Esophagus (tissue), 2 donors: Measurements from ENCODE around the gene BIN2. TPM values are rescaled to one million over a fixed set of nuclear protein-coding genes. Genes with fewer than 3 reads are reported as not detected.
"Not testable (repeated sequence)": the region's sequence is repeated elsewhere in the genome, so short reads cannot be mapped to it uniquely, and the experiment has no call there.

ENCODE experiments used
- H3K27ac ChIP-seq, 2 donors: one replicate each; pipeline ENCODE4 v1.5.1; 2013; ENCODE audit warnings: low read depth in 2 of 2, mild to moderate bottlenecking in 2 of 2, inconsistent platforms in 1 of 2, low read length in 1 of 2, moderate library complexity in 1 of 2
- H3K27me3 ChIP-seq, 2 donors: one replicate each; pipeline ENCODE4 v1.6.1; 2013; ENCODE audit warnings: low read length in 2 of 2, control low read depth in 1 of 2, mild to moderate bottlenecking in 1 of 2; ENCODE audit not compliant: insufficient read depth in 2 of 2, control insufficient read depth in 1 of 2
- H3K36me3 ChIP-seq, 2 donors: one replicate each; pipeline ENCODE4 v1.6.1; 2013; ENCODE audit warnings: low read length in 1 of 2; ENCODE audit not compliant: control insufficient read depth in 2 of 2, insufficient read depth in 2 of 2
- H3K4me1 ChIP-seq, 2 donors: one replicate each; pipeline ENCODE4 v1.6.1; 2013; ENCODE audit warnings: low read length in 1 of 2; ENCODE audit not compliant: control insufficient read depth in 2 of 2, insufficient read depth in 2 of 2
- H3K4me3 ChIP-seq, 2 donors: one replicate each; pipeline ENCODE4 v1.5.1; 2013; ENCODE audit warnings: low read length in 2 of 2, mild to moderate bottlenecking in 2 of 2, low read depth in 1 of 2, moderate library complexity in 1 of 2
- H3K9me3 ChIP-seq, 2 donors: one replicate each; pipeline ENCODE4 v1.6.1; 2013; ENCODE audit warnings: mild to moderate bottlenecking in 2 of 2, low read depth in 1 of 2, low read length in 1 of 2, moderate library complexity in 1 of 2; ENCODE audit not compliant: control insufficient read depth in 2 of 2, insufficient read depth in 1 of 2
- WGBS, 2 donors: extraction: QIAGEN DNeasy Blood & Tissue Kit; methylation state at CpG; one replicate each; pipeline ENCODE4 v1.1.7; 2013; 5-methylcytosine and 5-hydroxymethylcytosine counted together
- polyA plus RNA-seq, 2 donors: library from polyadenylated mRNA; stranded (reverse); fragments of 200-250 nt; gene quantifications; one replicate each; pipeline ENCODE4 v1.2.3, GENCODE V29; 2013
- donor health status: healthy with polysubstance abuse.
- donor health status: Bipolar disorder and iron deficiency.

The BIN2 gene
- polyA plus RNA-seq, 2 donors: 1.7 to 2.4 TPM

DNA sequence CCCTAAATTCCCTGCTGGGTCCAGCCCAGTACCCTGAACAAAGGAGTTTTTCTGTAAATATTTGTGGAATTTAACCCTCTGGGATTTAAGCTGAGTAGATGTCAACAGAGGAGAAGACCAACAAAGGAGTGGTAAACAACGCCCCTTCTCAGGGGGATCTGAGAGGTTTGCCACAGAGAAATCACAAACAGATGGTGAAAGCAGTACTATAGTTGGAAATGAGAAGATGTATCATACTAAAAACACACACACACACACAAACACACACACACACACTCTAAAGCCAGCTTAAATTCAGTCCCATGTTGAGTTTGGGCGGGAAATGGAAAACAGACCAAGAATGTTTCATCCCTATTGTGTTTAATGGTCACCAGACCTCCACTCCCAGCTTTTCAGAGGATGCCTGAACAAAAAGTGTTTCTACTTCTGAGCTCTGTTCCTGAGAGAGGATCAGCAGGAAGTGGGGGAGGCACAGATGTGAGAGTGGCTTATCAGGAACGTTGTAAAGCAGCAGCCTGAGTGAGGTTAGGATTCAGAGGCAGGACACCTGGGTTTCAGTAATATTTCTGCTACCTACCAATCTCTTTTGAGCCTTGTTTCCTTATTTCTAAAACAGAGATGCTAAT, 3.2 kb downstream of the BIN2 start:
- peaks cover 2 to 14% of the 10 kb centered on the region in 2 donors for H3K4me1 ChIP-seq
- 38 to 44% methylated on average over 3 of the region's 3 CpGs for WGBS, 2 donors
- H3K9me3 ChIP-seq: peaks cover 0 to 2% of the 10 kb centered on the region in 2 donors
- no peaks in the 10 kb centered on the region for H3K27me3 ChIP-seq
- peak overlapping the region; percentile 57 to 82 for H3K27ac ChIP-seq
- H3K4me3 ChIP-seq: no peak overlapping the region
- no peaks in the 10 kb centered on the region for H3K36me3 ChIP-seq

DNA sequence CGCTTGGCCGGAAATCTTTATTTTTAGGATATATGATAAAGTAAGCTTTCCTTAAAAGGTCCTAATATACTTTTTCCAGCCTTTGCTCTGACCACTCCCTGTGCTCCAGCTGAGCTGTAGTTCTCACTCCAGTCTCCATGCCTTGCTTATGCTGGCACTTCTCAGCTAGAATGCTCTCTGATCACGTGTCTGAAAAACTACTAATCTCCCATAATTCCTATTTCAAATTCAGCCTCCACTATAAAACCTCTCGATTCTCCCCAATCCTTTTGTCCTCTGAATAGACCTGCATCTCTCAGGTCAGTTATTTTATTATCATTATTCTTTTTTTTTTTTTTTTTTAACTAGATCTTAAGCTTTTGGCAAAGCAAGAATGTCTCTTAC, 3.7 kb downstream of the BIN2 start:
- Histone ChIP-seq H3K9me3 (peaks cover 0 to 2% of the 10 kb centered on the region in 2 donors), H3K27ac (peak overlapping the region in 1 of 2 donors; percentile 45), H3K27me3 (no peaks in the 10 kb centered on the region), H3K36me3 (no peaks in the 10 kb centered on the region), H3K4me3 (no peak overlapping the region), H3K4me1 (peaks cover 2 to 14% of the 10 kb centered on the region in 2 donors)
- 72 to 77% methylated on average over 4 of the region's 4 CpGs for WGBS, 2 donors

DNA sequence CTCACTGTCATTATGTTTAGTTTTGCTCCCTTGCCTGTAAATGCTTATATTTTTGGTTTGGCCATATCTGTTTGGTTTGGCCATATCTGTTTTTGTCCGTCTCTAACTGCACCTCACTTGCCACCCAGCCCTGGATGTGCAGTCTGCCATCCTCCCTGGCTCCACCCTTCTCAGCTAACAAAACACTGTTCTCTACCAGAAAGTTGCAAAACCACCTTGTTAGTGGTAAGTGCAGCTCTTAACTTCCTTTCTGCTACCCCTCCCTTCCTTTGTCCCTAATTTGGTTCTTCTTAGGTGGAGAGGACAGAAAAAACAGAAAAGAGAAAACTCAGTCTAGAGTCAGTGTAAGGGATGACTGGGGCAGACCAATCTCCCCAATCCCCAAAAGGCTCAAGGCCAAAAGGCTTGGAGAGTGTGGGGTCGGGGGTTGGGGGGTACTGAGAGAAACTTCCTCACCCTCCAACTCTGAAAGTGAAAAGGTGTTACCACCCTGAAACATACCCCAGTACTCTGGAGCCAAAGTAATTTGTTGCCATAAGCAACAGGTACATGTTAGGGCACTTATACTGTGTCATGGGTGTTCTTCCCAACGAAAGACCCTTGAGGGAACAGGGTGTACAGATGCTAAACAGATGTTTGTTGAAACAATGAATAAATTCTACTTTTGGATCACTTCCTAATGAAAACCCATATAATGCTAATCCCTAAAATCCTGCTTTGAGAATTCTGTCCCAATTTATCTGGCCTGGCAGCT, 5.0 kb downstream of the BIN2 start:
- 39 to 61% methylated on average over 3 of the region's 3 CpGs for WGBS, 2 donors
- Histone ChIP-seq H3K27me3 (no peaks in the 10 kb centered on the region), H3K27ac (peak overlapping the region; percentile 69 to 74), H3K4me3 (no peak overlapping the region), H3K9me3 (no peaks in the 10 kb centered on the region), H3K36me3 (no peaks in the 10 kb centered on the region), H3K4me1 (peaks cover under 1 to 9% of the 10 kb centered on the region in 2 donors)

DNA sequence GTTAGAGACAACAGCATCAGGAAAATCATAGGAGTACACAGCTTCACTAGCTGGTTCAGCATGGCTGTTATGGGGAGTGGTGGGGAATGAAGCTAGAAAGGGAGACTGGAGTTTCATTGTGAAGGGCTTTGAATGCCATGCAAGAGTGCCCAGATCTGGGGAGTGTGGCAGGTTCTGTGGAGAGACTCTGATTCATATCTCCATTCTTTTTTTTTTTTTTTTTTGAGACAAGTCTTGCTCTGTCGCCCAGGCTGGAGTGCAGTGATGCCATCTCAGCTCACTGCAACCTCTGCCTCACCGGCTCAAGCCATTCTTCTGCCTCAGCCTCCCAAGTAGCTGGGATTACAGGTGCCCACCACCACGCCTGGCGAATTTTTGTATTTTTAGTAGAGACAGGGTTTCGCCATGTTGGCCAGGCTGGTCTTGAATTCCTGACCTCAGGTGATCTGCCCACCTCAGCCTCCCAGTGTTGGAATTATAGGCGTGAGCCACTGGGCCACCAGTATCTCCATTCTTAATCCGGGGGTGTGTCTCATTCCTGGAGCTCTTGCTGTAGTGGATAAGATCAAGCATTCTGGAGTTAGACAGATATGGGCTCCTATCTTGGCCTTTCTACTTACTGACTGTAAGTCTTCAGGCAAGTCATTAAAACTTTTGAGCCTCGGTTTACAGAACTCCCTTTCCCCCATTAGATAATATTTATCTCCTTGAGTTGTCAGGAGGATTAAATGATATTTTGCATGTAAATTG, 5.7 kb downstream of the BIN2 start:
- not testable (repeated sequence) for H3K4me1 ChIP-seq, H3K9me3 ChIP-seq, H3K27me3 ChIP-seq, H3K36me3 ChIP-seq, H3K4me3 ChIP-seq
- 81 to 82% methylated on average over 8 of the region's 8 CpGs for WGBS, 2 donors
- H3K27ac ChIP-seq: peak overlapping the region; percentile 69 to 86

DNA sequence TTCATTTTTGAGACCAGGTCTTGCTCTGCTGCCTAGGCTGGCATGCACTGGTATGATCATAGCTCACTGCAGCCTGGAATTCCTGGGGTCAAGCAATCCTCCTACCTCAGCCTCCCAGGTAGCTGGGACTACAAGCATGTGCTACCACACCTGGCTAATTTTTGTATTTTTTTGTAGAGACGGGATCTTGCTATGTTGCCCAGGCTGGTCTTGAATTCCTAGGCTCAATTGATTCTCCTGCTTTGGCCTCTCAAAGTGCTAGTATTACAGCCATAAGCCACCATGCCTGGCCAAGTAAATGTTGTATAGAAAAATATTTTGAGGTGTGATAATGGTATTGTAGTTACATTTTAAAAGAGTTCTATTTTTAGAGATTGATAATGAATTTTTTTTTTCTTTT, 12.6 kb downstream of the BIN2 start:
- H3K4me1 ChIP-seq: peaks cover 0 to 2% of the 10 kb centered on the region in 2 donors
- H3K27me3 ChIP-seq: no peaks in the 10 kb centered on the region
- H3K4me3 ChIP-seq: no peak overlapping the region
- H3K27ac ChIP-seq: no peak overlapping the region
- no peaks in the 10 kb centered on the region for H3K36me3 ChIP-seq
- 96 to 98% methylated on average over 1 of the region's 1 CpG for WGBS, 2 donors
- no peaks in the 10 kb centered on the region for H3K9me3 ChIP-seq

DNA sequence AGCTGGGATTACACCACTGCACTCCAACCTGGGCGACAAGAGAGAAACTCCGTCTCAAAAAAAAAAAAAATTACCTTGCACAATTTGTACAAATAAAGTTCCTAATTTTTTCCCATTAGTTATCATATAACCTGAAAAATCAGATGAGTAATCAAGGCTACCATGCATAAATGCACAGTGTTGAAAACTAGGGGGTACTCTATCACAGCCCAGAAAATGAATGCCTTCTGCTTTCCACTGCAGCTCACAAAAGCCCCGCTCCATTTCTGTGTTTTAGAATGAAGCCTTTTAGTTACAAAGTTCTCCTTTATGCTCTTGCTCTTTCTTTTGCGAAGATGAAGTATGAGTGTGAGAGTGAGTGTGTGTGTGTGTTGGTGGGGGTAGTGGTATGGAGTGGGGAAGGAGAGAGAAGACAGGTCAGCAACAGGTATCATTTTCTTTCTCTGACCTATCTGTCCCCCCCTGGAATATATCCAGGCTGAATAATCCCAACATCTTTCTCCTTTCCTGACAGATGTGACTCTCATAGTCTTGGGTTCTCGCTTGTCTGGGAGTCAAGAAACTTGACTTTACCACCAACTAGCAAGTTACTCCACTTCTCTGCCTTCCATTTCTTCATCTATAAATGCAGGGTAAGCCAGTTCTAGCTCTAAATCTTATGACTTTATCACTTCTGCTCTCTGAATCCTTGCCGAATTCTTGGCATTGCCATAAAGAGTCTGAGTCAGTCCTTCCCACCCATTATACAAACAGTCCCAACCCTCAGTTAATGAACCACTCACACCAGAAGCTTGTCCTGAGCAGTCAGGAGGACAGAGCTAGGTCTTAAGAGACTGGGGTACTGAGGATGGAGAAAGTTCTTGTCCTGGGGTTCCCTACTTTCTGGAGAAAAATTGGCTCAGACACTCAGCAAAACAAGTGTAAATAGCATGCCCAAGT, 16.1 kb downstream of the BIN2 start:
- H3K9me3 ChIP-seq: no peaks in the 10 kb centered on the region
- H3K27me3 ChIP-seq: no peaks in the 10 kb centered on the region
- 72 to 73% methylated on average over 6 of the region's 6 CpGs for WGBS, 2 donors
- peaks cover 0 to 2% of the 10 kb centered on the region in 2 donors for H3K4me1 ChIP-seq
- H3K4me3 ChIP-seq: no peak overlapping the region
- H3K36me3 ChIP-seq: no peaks in the 10 kb centered on the region
- H3K27ac ChIP-seq: peak overlapping the region; percentile 79 to 82

DNA sequence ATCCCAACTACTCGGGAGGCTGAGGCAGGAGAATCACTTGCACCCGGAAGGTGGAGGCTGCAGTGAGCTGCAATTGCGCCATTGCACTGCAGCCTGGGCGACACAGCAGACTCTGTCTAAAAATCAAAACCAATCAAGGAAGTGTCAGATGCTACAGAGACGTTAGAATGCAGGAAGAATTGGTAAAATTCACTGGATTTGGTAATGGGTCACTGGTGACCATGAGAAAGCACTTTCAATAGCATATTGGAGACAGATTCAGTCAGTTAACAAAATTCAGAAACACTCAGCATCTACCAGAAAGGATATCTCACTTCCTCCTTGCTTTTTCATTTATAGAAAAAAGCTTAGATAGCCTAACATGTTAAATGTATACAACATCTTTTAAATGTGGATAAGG, 17.5 kb downstream of the BIN2 start:
- WGBS, 2 donors: 84 to 89% methylated on average over 5 of the region's 5 CpGs
- no peak overlapping the region for H3K27ac ChIP-seq
- H3K27me3 ChIP-seq: no peaks in the 10 kb centered on the region
- H3K4me3 ChIP-seq: no peak overlapping the region
- no peaks in the 10 kb centered on the region for H3K36me3 ChIP-seq
- no peaks in the 10 kb centered on the region for H3K9me3 ChIP-seq
- peaks cover 0 to 2% of the 10 kb centered on the region in 2 donors for H3K4me1 ChIP-seq

DNA sequence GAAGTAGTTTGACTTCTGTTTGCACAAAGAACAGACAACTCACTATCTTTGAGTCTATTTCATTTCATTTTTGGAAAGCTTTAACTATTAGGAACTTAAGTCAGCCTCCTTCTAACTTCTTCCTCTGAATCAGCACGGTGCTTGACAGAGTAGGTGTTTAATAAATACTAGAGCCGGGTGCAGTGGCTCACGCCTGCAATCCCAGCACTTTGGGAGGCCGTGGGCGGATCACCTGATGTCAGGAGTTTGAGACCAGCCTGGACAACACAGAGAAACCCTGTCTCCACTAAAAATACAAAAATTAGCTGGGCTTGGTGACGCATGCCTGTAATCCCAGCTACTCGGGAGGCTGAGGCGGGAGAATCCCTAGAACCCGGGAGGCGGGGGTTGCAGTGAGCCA, 23.2 kb downstream of the BIN2 start:
- 87 to 88% methylated on average over 10 of the region's 10 CpGs for WGBS, 2 donors

DNA sequence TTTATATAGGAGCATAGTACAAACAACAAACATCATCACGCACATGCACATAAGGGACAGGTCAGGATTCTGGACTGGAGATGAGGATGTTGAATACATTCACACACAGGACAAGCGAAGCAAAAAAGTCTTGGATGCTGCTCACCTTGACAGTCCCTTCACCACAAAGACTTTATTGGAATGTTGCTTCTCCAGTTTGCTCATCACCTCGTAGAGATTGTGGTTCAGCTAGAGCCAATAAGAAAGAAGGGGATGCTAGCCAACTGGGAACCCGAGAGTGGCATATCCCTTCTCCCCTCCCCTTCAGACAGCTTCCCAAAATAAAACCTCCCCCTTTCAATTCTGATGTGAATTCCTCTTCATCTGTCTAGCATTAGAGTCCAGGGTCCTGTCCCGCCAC, 28.3 kb downstream of the BIN2 start:
- WGBS, 2 donors: 70 to 76% methylated on average over 5 of the region's 5 CpGs
- Histone ChIP-seq H3K4me3 (no peak overlapping the region), H3K4me1 (no peaks in the 10 kb centered on the region), H3K36me3 (no peaks in the 10 kb centered on the region), H3K27me3 (no peaks in the 10 kb centered on the region), H3K27ac (no peak overlapping the region), H3K9me3 (no peaks in the 10 kb centered on the region)

More for the DNA sequence above, 23.2 kb downstream of the BIN2 start:
- not testable (repeated sequence) for H3K4me3 ChIP-seq, H3K36me3 ChIP-seq, H3K4me1 ChIP-seq, H3K9me3 ChIP-seq, H3K27me3 ChIP-seq, H3K27ac ChIP-seq
